Gastroesophageal sphincter (tissue), 4 donors: ENCODE measurements around the gene TMEM127. TPM values are rescaled to one million over a fixed set of nuclear protein-coding genes. Genes with fewer than 3 reads are reported as not detected.
A peak's percentile ranks its signal among the peaks of the same experiment; 100 is the strongest.

Experiments
- ATAC-seq: fragments of 150-250 bp; one replicate; pipeline ENCODE4 v1.9.1; 2016; ENCODE audit warnings: mild to moderate bottlenecking, moderate library complexity
- H3K27ac ChIP-seq, 4 donors: fragments of 200-600 bp; sonication (generic) in 3 of 4; 1 replicate in 3 of 4; 2 replicates in 1 of 4; pipeline ENCODE4 v1.5.1; 2016 to 2019
- H3K27me3 ChIP-seq: fragments of 200-600 bp; sonication (generic); one replicate; pipeline ENCODE4 v1.5.1; 2019
- H3K36me3 ChIP-seq, 2 donors: fragments of 200-600 bp; sonication (generic); one replicate each; pipeline ENCODE4 v1.5.1; 2019; ENCODE audit warnings: control low read depth in 1 of 2
- H3K4me1 ChIP-seq, 3 donors: fragments of 200-600 bp; sonication (generic); 1 replicate in 2 of 3; 2 replicates in 1 of 3; pipeline ENCODE4 v1.5.1; 2016 to 2019; ENCODE audit warnings: control low read depth in 2 of 3
- H3K4me3 ChIP-seq, 2 donors: fragments of 200-600 bp; sonication (generic); one replicate each; pipeline ENCODE4 v1.5.1; 2019; ENCODE audit warnings: mild to moderate bottlenecking in 1 of 2, moderate library complexity in 1 of 2
- H3K9me3 ChIP-seq, 3 donors: fragments of 200-600 bp; sonication (generic); one replicate each; pipeline ENCODE4 v1.5.1; 2017 to 2019; ENCODE audit warnings: control low read depth in 2 of 3
- EP300 ChIP-seq: sonication (generic); formaldehyde crosslinking; IDR thresholded peaks from one replicate; pipeline ENCODE4 v1.6.1; 2017; ENCODE audit warnings: antibody characterized with exemption, mild to moderate bottlenecking
- POLR2A ChIP-seq, 2 donors: fragments of 450-650 bp; IDR thresholded peaks; one replicate each; pipeline ENCODE4 v1.6.1; 2017; ENCODE audit warnings: antibody characterized with exemption in 2 of 2, mild to moderate bottlenecking in 2 of 2, moderate library complexity in 1 of 2
- POLR2AphosphoS5 ChIP-seq: sonication (generic); formaldehyde crosslinking; IDR thresholded peaks from one replicate; pipeline ENCODE4 v1.6.1; 2017; ENCODE audit warnings: antibody characterized with exemption
- WGBS, 2 donors: methylation state at CpG; one replicate each; pipeline ENCODE4 v1.1.5; 2018; ENCODE audit warnings: low coverage in 1 of 2; 5-methylcytosine and 5-hydroxymethylcytosine counted together
- total RNA-seq, 4 donors: library from RNA; depleted of rRNA; stranded (reverse); fragments of >200 nt; gene quantifications; one replicate each; pipeline ENCODE4 v1.1.0, GENCODE V29; 2016
- TF ChIP-seq, protein P1 (sequence below), 4 experiments: fragments of 200-600 bp in 2 of 4; fragments of 450-650 bp in 2 of 4; sonication (generic) in 1 of 4; IDR thresholded peaks; one replicate each; pipeline ENCODE4 v1.5.1; 2017 to 2019; ENCODE audit warnings: antibody characterized with exemption in 4 of 4, mild to moderate bottlenecking in 2 of 4, moderate library complexity in 2 of 4

Gene TMEM127
- total RNA-seq, 4 donors from 2014 or later, result 39.4 to 73.8 (median 43.9) TPM

DNA sequence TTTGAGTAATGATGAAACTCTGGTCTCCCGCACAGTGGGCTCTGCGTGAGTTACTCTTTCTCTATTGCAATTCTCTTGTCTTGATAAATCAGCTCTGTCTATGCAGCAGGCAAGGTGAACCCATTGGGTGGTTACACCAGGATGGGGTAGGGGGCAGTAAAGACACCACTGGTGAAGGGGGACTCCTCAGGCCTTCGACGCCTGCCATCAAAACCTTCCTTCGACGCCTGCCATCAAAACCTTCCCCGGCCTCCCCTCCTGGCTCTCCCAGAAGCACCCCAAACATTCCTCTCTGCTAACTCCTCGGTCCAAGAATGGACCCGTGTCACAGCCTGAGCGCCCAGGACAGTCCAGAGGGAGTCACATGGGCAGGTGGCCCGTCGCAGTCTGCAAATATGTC lies 52.4 kb downstream of the TMEM127 start:
- 94 to 97% methylated on average over 5 to 12 of the region's 12 CpGs for WGBS, 2 donors
- no peak for ATAC-seq
- TF ChIP-seq, protein P1, sequence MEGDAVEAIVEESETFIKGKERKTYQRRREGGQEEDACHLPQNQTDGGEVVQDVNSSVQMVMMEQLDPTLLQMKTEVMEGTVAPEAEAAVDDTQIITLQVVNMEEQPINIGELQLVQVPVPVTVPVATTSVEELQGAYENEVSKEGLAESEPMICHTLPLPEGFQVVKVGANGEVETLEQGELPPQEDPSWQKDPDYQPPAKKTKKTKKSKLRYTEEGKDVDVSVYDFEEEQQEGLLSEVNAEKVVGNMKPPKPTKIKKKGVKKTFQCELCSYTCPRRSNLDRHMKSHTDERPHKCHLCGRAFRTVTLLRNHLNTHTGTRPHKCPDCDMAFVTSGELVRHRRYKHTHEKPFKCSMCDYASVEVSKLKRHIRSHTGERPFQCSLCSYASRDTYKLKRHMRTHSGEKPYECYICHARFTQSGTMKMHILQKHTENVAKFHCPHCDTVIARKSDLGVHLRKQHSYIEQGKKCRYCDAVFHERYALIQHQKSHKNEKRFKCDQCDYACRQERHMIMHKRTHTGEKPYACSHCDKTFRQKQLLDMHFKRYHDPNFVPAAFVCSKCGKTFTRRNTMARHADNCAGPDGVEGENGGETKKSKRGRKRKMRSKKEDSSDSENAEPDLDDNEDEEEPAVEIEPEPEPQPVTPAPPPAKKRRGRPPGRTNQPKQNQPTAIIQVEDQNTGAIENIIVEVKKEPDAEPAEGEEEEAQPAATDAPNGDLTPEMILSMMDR (IDR thresholded peaks at IDR 0.05), result no peak
- TF ChIP-seq POLR2AphosphoS5, result no peak
- TF ChIP-seq EP300, result no peak
- TF ChIP-seq POLR2A (IDR thresholded peaks at IDR 0.05), result no peak

DNA sequence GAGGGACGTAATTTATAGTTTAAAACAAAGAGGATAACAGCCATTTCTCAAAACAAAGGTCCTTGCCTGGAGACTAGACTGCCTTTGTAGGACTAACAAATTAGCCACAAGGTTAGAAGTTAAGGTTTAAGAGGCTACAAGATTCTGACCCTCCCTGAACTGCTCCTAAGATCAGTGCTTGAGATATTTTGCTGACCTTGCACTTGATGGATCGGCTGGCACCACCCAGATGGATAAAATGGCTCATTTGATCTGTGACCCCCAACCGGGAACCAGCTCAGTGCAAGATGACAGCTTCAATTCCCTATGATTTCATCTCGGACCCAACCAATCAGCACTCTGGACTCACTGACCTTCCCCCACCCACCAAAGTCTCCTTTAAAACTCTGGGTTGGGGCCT lies 53.5 kb downstream of the TMEM127 start:
- Histone ChIP-seq H3K9me3 (no peaks in the 10 kb centered on the region), H3K27ac (no peak overlapping the region), H3K36me3 (peaks cover 0 to 6% of the 10 kb centered on the region in 2 donors), H3K4me1 (peaks cover 0 to 19% (median 8%) of the 10 kb centered on the region in 3 donors), H3K4me3 (no peak overlapping the region), H3K27me3 (no peaks in the 10 kb centered on the region)
- 85 to 88% methylated on average over 3 to 4 of the region's 4 CpGs for WGBS, 2 donors
- TF ChIP-seq EP300, result no peak
- ATAC-seq, result no peak

More for the DNA sequence above, 52.4 kb downstream of the TMEM127 start:
- Histone ChIP-seq H3K27ac (no peak overlapping the region), H3K4me3 (no peak overlapping the region), H3K27me3 (no peaks in the 10 kb centered on the region), H3K36me3 (peaks cover 0 to 6% of the 10 kb centered on the region in 2 donors), H3K4me1 (peaks cover 0 to 16% (median 8%) of the 10 kb centered on the region in 3 donors), H3K9me3 (no peaks in the 10 kb centered on the region)

DNA sequence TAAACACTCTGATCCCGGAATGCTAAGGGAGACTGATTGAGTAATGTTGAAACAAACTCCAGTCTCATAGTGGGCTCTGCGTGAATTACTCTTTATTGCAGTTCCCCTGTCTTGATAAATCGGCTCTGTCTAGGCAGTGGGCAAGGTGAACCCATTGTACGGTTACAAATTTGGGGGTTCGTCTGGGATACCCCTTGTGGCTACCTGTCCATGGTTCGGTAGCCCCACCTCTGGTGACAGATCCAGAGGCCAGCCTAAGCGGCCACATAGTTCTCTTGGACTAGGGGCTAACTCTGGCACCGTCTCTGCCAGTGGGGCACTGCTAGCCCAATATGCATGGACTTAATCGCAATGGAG lies 56.1 kb downstream of the TMEM127 start:
- H3K36me3 ChIP-seq, result peaks cover 0 to 6% of the 10 kb centered on the region in 2 donors
- no peak for ATAC-seq
- H3K9me3 ChIP-seq, result no peaks in the 10 kb centered on the region
- 80 to 87% methylated on average over 1 to 3 of the region's 9 CpGs for WGBS, 2 donors
- H3K27me3 ChIP-seq, result no peaks in the 10 kb centered on the region
- peak overlapping the region in 3 of 4 donors; percentile 95 to 99 (median 96) for H3K27ac ChIP-seq
- H3K4me3 ChIP-seq, result peak overlapping the region in 1 of 2 donors; percentile 84
- TF ChIP-seq EP300, result no peak
- TF ChIP-seq, protein P1 (IDR thresholded peaks at IDR 0.05), result no peak
- TF ChIP-seq POLR2AphosphoS5, result no peak
- TF ChIP-seq POLR2A (IDR thresholded peaks at IDR 0.05), result no peak
- peaks cover 5 to 45% (median 23%) of the 10 kb centered on the region in 3 donors for H3K4me1 ChIP-seq

DNA sequence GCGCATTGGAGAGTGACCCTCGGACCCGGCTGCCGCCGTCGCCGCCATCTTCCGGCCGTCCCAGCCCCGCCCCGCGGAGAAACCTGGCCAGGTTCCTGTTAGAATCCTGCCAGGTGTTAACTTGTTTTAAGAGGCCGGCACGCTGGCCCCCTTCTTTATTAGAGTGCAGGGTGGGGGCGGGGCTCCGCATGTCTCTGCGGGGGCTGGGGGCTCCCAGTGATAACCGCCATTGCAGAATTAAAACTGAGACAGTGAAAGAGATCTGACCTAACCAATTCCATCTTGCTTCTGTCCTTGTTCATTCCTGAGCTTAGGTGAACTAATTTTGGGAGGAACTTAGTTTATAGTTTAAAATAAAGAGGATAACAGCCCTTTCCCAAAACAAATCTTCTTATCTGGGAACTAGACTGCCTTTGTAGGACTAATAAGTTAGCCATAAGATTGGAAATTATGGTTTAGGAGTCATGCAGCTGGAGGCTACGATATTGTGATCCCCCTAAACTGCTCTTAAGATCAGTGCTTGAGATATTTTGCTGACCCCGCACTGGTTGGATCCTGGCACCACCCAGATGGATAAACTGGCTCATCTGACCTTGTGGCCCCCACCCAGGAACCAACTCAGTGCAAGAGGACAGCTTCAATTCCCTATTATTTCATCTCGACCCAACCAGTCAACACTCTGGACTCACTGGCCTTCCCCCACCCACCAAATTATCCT lies 56.6 kb downstream of the TMEM127 start:
- Histone ChIP-seq H3K27me3 (no peaks in the 10 kb centered on the region), H3K27ac (peak overlapping the region; percentile 82 to 99 (median 96)), H3K9me3 (no peaks in the 10 kb centered on the region), H3K36me3 (peaks cover 0 to 6% of the 10 kb centered on the region in 2 donors), H3K4me1 (peaks cover 8 to 51% (median 29%) of the 10 kb centered on the region in 3 donors), H3K4me3 (peak overlapping the region; percentile 71 to 84)
- WGBS, 2 donors, result 17 to 22% methylated on average over 3 to 6 of the region's 21 CpGs
- ATAC-seq, result no peak
- no peak for TF ChIP-seq POLR2AphosphoS5
- no peak for TF ChIP-seq POLR2A (IDR thresholded peaks at IDR 0.05)
- TF ChIP-seq, protein P1 (IDR thresholded peaks at IDR 0.05), result no peak
- no peak for TF ChIP-seq EP300

DNA sequence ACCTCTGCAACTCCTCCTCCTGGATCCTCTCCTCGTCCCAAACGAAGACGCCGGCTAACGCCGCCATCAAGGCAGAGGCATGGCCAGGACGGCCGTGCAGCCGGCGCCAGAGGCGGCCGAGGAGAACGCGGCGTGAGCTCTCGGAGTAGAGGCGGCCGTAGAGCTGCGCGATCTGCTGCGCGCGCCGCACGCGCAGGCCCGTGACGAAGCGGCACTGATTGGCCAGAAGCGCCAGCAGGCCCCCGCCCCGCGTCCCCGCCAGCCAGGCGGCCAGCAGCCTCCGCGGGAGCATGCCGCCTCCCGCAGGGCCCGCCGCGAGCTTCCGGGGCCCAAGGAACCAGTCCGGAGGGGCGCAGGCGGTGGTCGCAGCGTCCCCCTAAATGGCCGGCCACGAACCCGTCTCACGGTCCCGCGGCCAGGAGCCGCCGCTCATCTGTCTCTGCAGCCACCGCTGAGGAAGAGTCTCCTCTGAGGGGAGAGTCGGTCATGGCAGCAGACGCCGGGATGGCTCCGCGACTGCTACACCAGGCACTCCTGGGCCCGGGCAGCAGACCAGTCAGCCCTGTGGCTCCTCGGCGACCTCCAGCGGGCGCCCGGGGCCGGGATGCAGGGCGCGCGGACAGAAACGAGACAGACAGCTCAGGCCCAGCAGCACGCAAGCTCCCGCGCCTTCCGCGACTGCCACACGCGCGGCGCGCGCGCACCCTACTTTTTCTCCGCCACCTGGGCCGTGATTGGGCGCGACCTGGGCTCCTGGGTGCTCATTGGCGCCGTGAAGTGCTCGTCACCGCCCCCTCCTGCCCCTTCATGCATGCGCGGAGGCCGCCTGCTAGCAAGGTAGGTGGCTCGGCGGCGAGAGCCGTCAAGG lies 57.4 kb downstream of the TMEM127 start, which contains the start of gene STARD7:
TSS of gene STARD7 (minus strand) at position 685 of the 868 bp plus-strand sequence. CDS start at position 292, 393 bp downstream.
- Histone ChIP-seq H3K27me3 (no peaks in the 10 kb centered on the region), H3K36me3 (peaks cover 0 to 6% of the 10 kb centered on the region in 2 donors), H3K4me1 (peaks cover 14 to 59% (median 37%) of the 10 kb centered on the region in 3 donors), H3K4me3 (peak within 1 kb of the TSS; percentile 71 to 84), H3K27ac (peak within 1 kb of the TSS; percentile 82 to 99 (median 96)), H3K9me3 (no peaks in the 10 kb centered on the region)
- ATAC-seq, result peak; percentile 97
- no CpG with 5 or more reads among the region's 100 CpGs for WGBS, 2 donors
- TF ChIP-seq POLR2A (IDR thresholded peaks at IDR 0.05) (peak; percentile 87 to 88), EP300 (no peak), POLR2AphosphoS5 (peak; percentile 90)
- TF ChIP-seq, protein P1 (IDR thresholded peaks at IDR 0.05), result peak in 2 of 4 experiments; percentile 3 to 39
